22Rv1 (cell line): Measurements from ENCODE around the gene FAM107B.

ENCODE experiments used
- CTCF ChIP-seq: fragments of 450-650 bp; IDR thresholded peaks from 2 replicates; pipeline ENCODE4 v1.5.1; 2017; ENCODE audit warnings: mild to moderate bottlenecking
- ZFX ChIP-seq: fragments of 450-650 bp; IDR thresholded peaks from 2 replicates; pipeline ENCODE4 v1.6.1; 2017; ENCODE audit warnings: antibody characterized with exemption, borderline replicate concordance

GRCh38 chr10:14781763-14782162 lies 7.1 kb upstream of the FAM107B start:
- TF ChIP-seq CTCF (no peak), ZFX (no peak)
